Chondrocyte (in vitro differentiated cells): ENCODE measurements around the gene FBXO48. TPM values are rescaled to one million over a fixed set of nuclear protein-coding genes. Genes with fewer than 3 reads are reported as not detected.

Source experiments
- DNase-seq: peaks from one replicate; pipeline ENCODE4 v3.0.0; 2021; ENCODE audit warnings: mixed read lengths, low spot score
- H3K27ac Mint-ChIP-seq: one replicate; pipeline ENCODE4 v1.8.0; 2021; ENCODE audit warnings: mild to moderate bottlenecking, moderate library complexity, mixed read lengths; ENCODE audit not compliant: unreplicated experiment
- H3K27me3 Mint-ChIP-seq: 2 replicates; pipeline ENCODE4 v1.8.0; 2021; ENCODE audit warnings: low read depth, mixed read lengths
- H3K36me3 Mint-ChIP-seq: 2 replicates; pipeline ENCODE4 v1.8.0; 2021; ENCODE audit warnings: low read depth, mixed read lengths
- H3K4me1 Mint-ChIP-seq: 2 replicates; pipeline ENCODE4 v1.8.0; 2021; ENCODE audit warnings: low read depth, mild to moderate bottlenecking, mixed read lengths
- H3K4me3 Mint-ChIP-seq: one replicate; pipeline ENCODE4 v1.8.0; 2021; ENCODE audit warnings: mild to moderate bottlenecking, moderate library complexity, mixed read lengths; ENCODE audit not compliant: unreplicated experiment
- H3K9me3 Mint-ChIP-seq: 2 replicates; pipeline ENCODE4 v1.8.0; 2021; ENCODE audit warnings: low read depth, mixed read lengths
- total RNA-seq: library from RNA; stranded (reverse); gene quantifications from 3 replicates; pipeline ENCODE4 v1.2.1, GENCODE V29; 2021
- TF ChIP-seq, protein P1 (sequence below): fragments of 200-600 bp; sonication (generic); IDR thresholded peaks from 2 replicates; pipeline ENCODE4 v1.5.0; 2021; ENCODE audit warnings: antibody characterized with exemption, mild to moderate bottlenecking, moderate library complexity

FBXO48 gene
- total RNA-seq, 1 donor from 2014 or later, result 0.55 TPM

DNA sequence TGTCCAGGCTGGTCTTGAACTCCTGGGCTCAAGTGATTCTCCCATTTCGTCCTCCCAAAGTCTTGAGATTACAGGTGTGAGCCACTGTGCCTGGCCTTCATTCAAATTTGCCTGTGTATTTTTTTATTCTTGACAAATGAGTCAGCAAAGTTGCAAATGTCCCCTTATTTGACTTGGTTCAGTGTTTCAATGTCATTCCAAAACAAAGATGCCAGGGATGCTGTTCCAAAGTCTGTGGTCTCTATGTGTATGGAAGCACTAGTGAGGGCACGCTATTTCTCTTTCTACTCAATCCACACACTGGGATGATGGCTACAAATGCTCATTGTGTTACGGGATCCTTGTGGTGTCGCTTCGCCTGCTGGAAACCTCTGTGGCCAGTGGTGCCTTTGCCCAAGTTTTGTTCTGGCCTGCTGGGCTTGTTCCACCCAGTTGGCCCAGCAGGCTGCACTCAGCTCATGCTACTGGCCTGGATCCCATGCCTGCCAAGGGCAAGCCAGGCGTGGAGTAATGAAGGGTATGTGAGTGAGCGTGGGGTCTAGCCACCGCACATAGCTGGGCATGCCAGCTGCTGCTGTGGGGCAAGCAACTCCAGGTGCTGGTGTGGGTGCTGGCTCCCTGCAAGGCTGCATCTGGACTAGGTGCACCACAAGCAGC, 35.6 kb downstream of the FBXO48 start:
- H3K4me3 Mint-ChIP-seq, result no peak overlapping the region
- H3K27ac Mint-ChIP-seq, result no peak overlapping the region
- H3K4me1 Mint-ChIP-seq, result peaks cover 27% of the 10 kb centered on the region
- H3K9me3 Mint-ChIP-seq, result no peaks in the 10 kb centered on the region
- TF ChIP-seq, protein P1, sequence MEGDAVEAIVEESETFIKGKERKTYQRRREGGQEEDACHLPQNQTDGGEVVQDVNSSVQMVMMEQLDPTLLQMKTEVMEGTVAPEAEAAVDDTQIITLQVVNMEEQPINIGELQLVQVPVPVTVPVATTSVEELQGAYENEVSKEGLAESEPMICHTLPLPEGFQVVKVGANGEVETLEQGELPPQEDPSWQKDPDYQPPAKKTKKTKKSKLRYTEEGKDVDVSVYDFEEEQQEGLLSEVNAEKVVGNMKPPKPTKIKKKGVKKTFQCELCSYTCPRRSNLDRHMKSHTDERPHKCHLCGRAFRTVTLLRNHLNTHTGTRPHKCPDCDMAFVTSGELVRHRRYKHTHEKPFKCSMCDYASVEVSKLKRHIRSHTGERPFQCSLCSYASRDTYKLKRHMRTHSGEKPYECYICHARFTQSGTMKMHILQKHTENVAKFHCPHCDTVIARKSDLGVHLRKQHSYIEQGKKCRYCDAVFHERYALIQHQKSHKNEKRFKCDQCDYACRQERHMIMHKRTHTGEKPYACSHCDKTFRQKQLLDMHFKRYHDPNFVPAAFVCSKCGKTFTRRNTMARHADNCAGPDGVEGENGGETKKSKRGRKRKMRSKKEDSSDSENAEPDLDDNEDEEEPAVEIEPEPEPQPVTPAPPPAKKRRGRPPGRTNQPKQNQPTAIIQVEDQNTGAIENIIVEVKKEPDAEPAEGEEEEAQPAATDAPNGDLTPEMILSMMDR, result no peak
- H3K27me3 Mint-ChIP-seq, result no peaks in the 10 kb centered on the region
- H3K36me3 Mint-ChIP-seq, result no peaks in the 10 kb centered on the region
- no peak for DNase-seq

DNA sequence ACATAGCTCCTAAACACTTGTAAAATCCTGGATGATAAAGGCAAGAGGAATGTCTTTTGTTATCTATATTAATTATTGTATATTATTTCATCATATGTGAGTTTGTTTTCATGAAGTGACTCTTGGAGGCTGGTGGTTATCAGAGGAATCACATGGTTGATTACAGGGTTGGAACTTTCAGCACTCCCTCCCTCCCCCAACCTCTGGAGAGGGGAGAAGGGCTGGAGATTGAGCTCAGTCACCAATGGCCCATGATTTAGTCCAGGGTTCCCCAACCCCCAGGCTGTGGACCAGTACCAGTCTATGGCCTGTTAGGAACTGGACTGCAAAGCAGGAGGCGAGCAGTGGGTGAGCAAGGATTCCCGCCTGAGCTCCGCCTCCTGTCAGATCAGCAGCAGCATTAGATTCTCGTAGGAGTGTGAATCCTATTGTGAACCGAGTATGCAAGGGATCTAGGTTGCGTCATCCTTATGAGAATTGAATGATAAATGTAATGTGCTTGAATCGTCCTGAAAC, 37.7 kb downstream of the FBXO48 start:
- H3K36me3 Mint-ChIP-seq, result no peaks in the 10 kb centered on the region
- no peaks in the 10 kb centered on the region for H3K9me3 Mint-ChIP-seq
- H3K27ac Mint-ChIP-seq, result no peak overlapping the region
- no peak for DNase-seq
- no peak overlapping the region for H3K4me3 Mint-ChIP-seq
- TF ChIP-seq, protein P1, result no peak
- H3K27me3 Mint-ChIP-seq, result no peaks in the 10 kb centered on the region
- peaks cover 8% of the 10 kb centered on the region for H3K4me1 Mint-ChIP-seq

DNA sequence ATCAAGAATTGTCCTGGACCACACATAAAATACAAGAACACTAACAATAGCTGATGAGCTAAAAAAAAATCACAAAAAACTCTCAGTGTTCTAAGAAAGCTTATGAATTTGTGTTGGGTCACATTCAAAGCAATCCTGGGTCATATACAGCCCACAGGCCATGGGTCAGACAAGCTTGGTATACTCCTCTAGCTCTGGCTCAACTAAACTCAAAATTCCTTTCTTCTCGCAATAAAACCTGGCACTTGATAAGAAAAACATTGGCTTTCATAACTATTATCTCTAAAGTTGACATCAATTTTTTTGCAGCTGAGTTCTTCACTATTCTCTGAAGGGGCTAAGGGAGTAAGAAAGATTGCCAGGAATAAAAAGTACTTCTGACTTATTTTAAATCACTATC, 38.3 kb downstream of the FBXO48 start:
- Mint-ChIP-seq H3K36me3 (no peaks in the 10 kb centered on the region), H3K27ac (no peak overlapping the region), H3K27me3 (no peaks in the 10 kb centered on the region), H3K9me3 (no peaks in the 10 kb centered on the region), H3K4me3 (no peak overlapping the region), H3K4me1 (peaks cover 8% of the 10 kb centered on the region)
- TF ChIP-seq, protein P1, result no peak
- no peak for DNase-seq

DNA sequence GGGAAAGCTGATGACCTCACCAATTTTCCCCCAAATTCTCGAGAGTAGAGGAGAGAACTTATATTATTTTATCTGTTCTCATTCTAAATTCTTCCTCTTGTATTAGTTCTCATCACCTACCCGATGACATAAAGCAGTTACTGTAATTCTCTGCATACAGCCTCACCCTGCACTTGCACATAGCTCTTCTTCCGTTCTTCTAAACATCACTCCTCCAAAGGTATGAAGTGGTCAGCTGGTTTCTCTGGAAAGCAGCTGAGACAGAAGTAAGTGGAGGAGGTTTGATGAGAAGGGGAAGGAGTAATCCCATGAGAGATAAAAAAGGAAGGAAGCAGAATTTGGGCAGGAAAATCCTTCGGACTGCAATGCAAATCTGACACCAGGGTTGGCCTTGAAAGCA, 39.0 kb downstream of the FBXO48 start:
- TF ChIP-seq, protein P1, result no peak
- Mint-ChIP-seq H3K4me3 (no peak overlapping the region), H3K27ac (no peak overlapping the region), H3K36me3 (no peaks in the 10 kb centered on the region), H3K27me3 (no peaks in the 10 kb centered on the region), H3K9me3 (no peaks in the 10 kb centered on the region), H3K4me1 (peaks cover 8% of the 10 kb centered on the region)
- DNase-seq, result no peak

DNA sequence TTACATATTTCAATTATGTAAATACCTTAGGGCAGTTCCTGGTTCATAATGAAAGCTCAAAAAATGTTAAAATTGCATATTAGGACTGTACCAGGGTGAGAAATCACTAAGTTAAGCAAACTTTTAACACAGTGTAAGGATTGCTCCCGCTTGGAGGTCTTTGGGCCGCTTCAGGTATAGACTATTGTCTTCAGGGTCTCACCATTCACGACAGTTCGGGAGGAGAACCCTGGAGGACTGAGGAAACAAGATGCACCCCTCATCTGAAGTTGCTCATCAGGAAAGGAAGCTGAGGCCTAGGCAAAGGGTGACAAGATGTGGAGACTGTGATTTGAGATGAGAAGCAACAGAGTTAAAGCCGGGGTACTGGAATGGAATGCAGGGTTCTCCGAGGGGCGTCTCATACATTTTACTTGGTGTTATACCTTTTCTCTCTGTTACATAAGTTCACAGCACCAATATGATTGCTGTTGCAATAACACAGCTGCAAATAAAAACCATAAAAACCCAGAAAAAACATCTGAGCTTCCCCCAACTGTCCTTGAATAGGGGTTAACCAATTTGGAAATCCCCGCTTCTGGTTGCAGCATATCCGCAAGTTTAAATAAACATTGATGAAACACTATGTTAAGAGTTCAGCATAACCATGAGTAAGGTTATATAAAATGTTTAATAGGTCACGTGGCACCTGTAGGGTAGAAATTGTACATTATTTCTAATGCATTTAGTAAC, 40.1 kb downstream of the FBXO48 start:
- H3K36me3 Mint-ChIP-seq, result no peaks in the 10 kb centered on the region
- no peak overlapping the region for H3K4me3 Mint-ChIP-seq
- DNase-seq, result no peak
- H3K9me3 Mint-ChIP-seq, result no peaks in the 10 kb centered on the region
- peaks cover 8% of the 10 kb centered on the region for H3K4me1 Mint-ChIP-seq
- H3K27ac Mint-ChIP-seq, result no peak overlapping the region
- no peaks in the 10 kb centered on the region for H3K27me3 Mint-ChIP-seq
- TF ChIP-seq, protein P1, result no peak
